NB4 (cell line): ENCODE data around the gene IQCM.

Experiments used
- DNase-seq: peaks from one replicate; pipeline ENCODE4 v3.0.0; 2010; ENCODE audit warnings: low read depth
- H3K4me3 ChIP-seq: one replicate; pipeline ENCODE4 v1.5.1; 2011; ENCODE audit warnings: mild to moderate bottlenecking, low read depth, low read length, moderate library complexity
- CTCF ChIP-seq: IDR thresholded peaks from one replicate; pipeline ENCODE4 v1.5.1; 2012; ENCODE audit warnings: low read depth, low read length
- MAX ChIP-seq: IDR thresholded peaks from 2 replicates; pipeline ENCODE4 v1.6.1; 2011; ENCODE audit warnings: low read depth, low read length
- MYC ChIP-seq: IDR thresholded peaks from 2 replicates; pipeline ENCODE4 v1.6.1; 2011; ENCODE audit warnings: low read depth, low read length
- POLR2A ChIP-seq: IDR thresholded peaks from 2 replicates; pipeline ENCODE4 v1.6.1; 2011; ENCODE audit warnings: mild to moderate bottlenecking; ENCODE audit not compliant: insufficient read length; ENCODE audit errors: extremely low read depth

IQCM gene

DNA sequence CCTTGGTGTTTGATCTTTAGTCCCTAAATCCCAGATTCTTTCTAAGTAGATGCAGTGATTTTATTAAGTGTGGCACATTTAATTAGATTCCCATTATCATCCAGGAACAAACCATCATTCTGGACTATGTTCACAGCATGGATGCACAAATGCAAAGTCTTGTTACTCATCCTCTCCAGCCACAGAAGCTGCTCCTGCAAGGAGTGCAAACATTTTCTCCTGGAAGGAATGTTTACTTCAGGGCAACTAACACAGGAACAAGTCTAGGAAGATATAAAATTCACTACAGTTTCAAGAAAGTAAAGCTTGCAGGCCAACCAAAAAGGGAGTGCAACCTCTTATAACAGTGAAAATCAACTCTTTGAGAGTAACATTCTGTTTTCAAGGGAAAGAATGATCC, 106.0 kb downstream of the IQCM start:
- H3K4me3 ChIP-seq, result no peak overlapping the region
- DNase-seq, result no peak
- TF ChIP-seq CTCF, result no peak
- no peak for TF ChIP-seq MYC
- no peak for TF ChIP-seq MAX
- TF ChIP-seq POLR2A, result no peak

DNA sequence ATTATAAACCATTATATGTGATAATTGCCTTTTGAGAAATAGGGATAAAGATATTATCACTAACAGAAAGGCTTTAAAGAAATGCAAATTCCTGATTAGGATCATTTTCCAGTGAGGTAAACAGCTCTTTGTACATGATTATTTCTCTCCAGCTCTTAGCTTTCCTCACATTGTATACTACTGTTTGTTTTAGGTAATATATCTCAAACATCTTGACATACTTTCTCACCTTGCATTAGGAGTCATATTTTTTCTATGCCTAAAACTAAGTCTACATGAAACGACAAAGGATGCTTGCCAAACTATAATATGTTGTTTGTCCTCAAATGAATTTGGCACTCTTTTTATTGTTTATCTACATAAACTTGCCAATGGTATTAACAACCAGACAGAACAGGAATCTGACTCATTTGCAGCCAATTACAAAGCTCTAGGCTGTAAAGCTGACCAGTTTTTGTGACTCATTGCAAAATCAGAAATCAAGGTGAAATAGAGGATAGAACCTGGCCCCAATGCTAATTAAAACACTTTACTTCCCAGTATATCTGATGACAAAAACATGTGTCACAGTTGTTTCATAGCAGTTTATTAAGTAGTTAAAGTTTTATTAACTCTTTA, 107.0 kb downstream of the IQCM start:
- no peak overlapping the region for H3K4me3 ChIP-seq
- no peak for DNase-seq
- TF ChIP-seq MAX, result no peak
- TF ChIP-seq MYC, result no peak
- no peak for TF ChIP-seq POLR2A
- no peak for TF ChIP-seq CTCF

DNA sequence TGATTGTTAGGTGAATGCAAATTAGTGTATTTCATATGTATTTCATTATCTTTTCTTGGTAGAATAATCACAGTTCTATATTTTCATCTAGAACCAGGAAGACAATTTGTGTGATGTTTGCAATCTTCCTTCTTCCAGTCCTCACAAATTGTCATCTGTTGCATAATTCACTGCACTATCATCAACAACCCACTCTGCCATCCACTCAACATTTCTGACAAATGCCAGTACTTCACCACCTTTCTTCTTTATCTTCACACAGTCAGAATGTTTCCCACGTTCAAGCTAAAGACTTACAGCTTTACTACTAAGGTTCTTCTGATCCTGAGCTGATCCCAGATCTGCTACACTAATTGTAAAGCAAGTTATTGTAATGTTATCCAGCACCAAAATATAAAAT, 107.8 kb downstream of the IQCM start:
- TF ChIP-seq POLR2A (no peak), MAX (no peak), CTCF (no peak), MYC (no peak)
- no peak for DNase-seq
- H3K4me3 ChIP-seq, result no peak overlapping the region

DNA sequence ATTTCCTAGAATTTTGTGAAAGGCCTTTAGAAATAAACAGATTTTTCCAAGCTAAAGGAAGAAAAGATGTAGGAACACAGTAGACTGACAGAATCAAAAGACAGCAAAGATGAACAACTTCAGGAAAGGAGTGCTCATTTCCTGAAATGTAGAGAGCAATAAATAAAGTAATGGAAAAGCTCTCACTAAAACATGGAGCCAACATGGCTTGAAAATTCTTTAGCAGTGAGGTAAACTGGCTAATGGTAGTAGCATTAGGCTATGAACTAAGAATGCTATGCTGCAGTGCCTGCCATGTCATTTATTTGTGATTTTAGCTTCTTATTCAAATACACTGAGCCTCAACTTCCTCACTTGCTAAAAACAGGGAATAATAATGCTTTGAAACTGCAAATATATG, 108.7 kb downstream of the IQCM start:
- no peak for DNase-seq
- H3K4me3 ChIP-seq, result no peak overlapping the region
- TF ChIP-seq POLR2A, result no peak
- no peak for TF ChIP-seq MAX
- TF ChIP-seq CTCF, result no peak
- no peak for TF ChIP-seq MYC

DNA sequence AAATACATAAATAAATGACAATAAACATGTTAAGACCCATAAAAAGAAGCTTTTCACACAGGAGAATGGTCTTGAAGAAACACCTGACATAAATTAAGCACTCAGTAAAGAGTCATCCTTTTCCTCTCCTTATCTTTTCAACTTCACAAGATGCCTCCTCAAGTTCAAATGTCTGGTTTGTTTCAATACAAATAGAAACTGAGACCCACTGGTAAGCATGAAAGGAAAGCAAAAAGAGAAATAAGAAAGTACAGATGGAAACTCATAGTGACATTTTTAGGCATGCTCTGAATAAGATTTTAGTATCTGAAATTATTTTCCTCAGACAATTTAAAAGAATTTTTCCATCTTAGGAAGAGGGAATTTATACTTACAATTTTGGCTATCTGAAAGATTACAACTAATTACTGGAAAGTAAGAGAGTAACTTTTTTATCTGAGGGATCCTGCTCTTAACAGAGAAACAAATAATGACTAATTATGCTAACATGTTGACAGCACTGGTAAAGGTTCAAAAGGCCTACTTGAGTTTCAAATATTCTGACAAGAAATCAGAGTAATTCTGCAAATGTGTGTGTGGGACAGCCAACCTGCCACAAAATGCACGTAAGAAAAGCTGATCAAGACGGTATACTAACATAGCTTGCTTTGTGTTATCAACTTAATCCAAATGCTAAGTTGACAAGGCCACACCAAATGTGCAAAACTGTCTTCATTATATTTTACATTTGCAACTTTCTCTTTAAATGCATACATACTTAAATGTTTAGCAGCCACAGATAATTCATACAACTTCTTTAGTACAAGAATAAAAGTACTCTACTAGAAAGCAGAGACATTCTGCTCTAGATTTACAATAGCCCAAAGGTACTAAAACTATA, 113.0 kb downstream of the IQCM start:
- TF ChIP-seq MYC (no peak), CTCF (no peak)
- no peak for DNase-seq
- no peak overlapping the region for H3K4me3 ChIP-seq
